Fibroblast of skin of left quadriceps (primary cell): ENCODE data around the gene FBXL14.
"Not testable (repeated sequence)": the region's sequence is repeated elsewhere in the genome, so short reads cannot be mapped to it uniquely, and the experiment has no call there.

ENCODE experiments used
- DNase-seq, 2 experiments: peaks; one replicate each; pipeline ENCODE4 v3.0.0-alpha.2; 2013; ENCODE audit warnings: low read depth in 2 of 2

FBXL14 gene

DNA sequence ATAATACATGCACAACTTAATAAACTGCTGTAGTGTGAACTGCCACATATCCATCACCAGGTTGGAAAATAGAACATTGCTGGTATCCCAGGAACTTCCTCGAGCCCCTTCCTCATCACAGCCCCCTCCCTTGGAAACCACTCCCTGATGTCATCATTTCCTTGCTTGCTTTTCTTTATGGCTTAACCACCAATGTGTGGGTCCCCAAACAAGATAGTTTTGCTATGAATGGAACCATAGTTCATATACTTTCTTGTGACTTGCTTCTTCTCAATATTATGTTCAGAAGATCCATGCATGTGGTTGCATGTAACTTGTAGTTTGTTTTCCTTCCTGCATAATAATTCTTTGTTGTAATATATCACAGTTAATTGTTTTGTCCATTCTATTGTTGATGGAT lies 25.7 kb upstream of the FBXL14 start:
- DNase-seq = no peak

DNA sequence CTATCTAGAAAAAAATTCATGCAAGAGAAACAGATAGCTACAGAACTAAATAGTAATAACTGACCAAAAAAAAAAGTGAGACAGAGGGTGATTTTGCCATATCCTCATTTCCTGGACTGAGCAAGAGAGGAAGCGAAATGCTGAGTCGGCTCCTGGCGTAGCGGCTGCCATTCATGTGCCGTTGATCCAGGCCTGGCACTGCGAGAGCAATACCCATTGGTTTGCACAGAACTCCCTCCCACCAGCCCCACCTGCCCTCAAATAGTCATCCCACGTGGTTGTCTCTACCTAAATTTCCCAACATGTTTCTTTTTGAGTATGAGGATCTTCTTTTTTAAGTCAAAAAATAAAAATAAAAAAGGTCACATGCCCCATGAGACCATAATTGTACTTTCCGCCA lies 25.2 kb upstream of the FBXL14 start:
- DNase-seq = no peak

DNA sequence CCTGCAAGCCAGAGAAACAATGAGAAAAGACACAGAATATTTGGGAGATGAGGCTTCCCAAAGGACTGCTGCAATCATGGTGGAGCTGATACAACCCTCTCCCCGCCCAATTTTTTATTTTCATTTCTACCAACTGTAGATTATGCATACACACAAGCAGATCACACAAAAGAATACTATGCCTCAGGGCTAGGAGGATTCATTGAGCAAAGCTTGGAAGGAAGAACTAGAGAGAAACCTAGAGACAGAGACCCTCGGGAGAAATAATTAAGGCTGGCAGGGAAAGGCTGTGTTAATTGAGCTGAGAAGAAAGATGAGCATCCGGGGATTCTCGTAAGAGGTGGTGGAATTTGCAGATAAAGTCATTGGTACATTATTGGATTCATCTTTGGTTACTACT lies 24.8 kb upstream of the FBXL14 start:
- DNase-seq = no peak

DNA sequence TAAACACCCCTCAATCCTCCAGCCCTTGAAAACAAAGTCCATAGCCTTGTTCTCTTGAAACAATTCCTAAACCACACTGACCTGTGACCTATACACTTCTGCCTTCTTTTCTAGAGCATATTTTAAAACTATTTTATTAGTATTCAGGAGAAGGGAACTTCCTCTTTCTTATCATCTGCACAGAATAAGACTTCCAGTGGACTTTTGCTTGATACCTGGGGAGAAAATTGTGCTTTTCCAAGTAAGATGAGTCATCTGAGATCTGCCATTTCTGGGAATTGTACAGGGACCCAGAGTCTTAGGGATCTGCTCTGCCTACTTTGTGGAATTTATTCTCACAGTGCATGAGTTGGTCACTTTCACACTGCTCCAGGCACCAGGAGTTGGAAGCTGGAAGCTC lies 24.1 kb upstream of the FBXL14 start:
- DNase-seq = no peak

DNA sequence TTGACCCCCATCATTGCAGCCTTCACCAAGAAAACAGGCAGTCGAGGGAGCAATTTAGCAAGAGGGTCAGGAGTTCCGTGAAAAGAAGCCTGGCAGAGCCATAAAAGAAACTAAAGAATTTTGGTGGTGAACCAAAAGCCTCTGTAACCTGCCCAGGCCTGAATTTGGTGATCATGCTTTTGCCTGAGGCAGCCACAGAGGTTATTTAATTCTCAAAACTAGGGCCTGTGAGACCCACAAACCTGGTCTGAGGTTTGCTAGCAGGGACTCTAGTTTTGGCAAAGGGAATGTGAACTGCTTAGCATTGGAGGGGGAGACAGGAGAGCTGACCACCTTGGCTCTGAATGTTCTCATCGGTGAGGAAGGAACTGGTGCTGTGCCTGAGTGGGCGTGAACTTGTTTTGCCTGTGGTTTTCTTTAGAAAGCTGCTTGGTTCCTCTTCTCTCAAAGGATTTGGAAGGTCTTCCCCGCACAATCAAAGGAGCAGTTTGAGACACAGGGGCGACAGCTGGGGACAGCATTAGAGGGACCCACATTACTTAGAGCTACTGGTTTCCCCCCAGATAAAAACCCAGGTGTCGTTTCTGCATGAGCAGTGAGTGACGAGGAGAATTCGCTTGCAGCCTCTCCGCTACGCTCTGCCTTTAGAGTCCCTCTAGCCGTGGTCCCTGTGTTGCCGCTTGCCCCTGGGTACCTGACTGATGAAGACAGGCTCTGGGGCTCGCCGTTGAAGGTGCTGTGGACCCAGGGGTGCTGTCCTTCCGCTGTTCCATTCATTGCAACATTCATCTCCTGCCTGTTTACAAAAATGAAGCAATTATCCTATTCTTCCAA lies 22.1 kb upstream of the FBXL14 start:
- DNase-seq = no peak

DNA sequence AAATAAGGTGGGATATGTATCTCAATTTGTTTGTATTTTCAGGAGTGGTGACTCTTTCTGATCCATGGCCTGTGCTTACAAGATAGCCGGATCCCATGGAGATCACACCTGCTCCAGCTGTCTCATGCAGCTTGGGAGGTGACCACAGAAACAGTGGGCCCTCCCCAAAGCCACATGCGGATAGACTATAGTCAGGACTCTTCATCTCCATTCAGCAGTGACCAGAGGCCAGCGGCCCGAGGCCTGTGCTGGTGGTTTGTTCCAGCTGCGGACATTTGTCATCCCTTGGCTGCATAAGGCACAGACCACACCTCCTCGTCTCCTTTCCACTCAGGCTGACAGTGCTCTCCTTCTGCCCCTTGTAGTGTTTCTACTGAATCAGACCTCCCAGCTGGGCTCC lies 20.0 kb upstream of the FBXL14 start:
- DNase-seq = no peak

DNA sequence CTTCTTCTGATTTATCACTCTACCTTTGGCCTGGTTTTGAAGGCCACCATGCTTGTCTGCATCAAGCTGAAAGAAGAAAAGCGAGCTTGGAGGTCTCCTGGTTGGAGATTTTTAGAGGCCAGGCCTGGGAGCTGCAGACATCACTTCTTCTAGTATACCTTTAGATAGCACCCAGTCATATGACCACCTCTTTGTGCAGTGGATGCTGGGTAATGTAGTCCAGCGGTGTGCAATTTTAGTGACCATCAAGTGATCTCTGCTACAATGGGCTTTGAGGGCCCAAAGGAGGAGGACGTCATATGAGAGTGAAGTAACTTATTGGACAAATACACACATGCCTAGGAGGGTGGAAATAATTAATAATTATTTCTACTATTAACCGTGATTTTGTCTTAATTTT lies 19.5 kb upstream of the FBXL14 start:
- no peak for DNase-seq

DNA sequence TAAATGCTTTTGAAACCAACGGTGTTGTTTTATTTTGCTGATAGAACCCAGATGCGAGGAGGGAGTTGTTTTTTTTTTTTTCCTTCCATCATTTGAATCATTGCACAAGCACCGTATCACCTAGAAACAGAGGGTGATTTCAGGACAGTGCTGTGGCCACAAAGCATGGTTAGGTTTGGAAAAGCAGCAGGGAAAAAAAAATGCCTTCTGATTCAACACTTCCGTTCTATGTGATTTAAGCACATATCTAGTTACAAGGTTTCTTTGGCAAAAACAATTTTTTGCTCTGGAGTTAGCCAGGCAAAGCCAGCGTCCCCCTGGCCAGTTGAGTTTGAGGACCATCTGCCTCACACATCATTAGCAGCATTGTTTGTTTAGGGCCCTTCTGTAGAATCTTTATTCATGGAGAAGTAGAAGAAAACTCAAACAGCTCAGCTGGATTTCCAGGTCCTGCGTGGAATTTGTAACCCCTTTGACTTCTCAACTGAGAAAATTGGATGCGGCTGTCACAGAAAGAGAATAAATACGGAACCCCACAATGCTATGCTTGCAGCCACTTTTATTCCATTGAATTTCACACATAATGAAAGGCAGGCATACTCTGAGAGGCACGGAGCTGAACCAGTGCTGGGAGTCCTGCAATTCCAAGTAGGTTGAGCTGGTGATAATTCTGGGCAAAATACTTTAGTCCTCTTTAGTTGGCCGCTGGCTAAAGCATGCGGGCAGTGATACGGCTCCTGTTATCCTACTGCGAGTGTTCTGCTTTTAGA lies 17.6 kb upstream of the FBXL14 start:
- peak; percentile 90 to 92 for DNase-seq

DNA sequence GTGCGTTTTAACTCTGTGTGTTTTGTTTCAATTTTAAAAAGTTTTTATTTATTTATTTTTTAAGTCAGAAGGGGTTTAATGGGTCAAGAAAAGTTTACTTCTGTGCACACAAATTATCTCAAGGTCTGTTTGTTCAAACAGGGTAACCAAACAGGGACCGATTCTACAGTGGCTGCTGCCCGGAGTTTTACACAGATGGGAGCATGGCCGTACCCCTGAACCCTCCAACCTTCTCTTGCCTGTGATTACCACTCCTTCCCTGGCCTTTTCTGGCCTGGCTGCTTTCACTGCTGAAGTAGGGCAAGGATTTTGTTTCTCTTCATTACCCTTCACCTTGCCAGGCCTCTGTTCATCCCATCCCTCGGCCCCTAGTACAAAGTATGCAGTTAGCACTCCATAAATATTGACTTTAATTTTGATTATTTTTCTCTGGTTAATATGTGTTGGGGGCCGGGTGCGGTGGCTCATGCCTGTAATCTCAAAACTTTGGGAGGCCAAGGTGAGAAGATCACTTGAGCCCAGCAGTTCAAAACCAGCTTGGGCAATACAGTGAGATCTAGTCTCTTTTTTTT lies 15.8 kb upstream of the FBXL14 start:
- no peak for DNase-seq

DNA sequence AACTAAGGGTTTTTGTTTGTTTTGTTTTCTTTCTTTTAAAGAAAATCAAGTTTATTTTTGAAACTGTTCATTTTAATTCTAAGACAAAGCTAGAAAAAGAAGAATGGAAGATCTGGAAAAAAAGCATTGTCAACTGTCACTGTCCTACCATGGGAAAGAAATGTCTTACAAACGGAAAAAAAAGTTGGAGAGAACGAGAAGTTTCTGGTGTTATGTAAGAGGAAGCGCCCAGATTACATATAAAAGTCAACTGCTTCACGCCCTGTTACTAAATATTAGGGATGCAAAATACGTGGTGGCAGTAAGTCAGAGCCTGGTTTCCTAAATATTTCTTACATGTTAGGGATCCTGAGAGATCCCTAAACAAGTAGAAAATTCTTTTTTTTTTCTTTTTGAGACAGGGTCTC lies 14.3 kb upstream of the FBXL14 start:
- no peak for DNase-seq

DNA sequence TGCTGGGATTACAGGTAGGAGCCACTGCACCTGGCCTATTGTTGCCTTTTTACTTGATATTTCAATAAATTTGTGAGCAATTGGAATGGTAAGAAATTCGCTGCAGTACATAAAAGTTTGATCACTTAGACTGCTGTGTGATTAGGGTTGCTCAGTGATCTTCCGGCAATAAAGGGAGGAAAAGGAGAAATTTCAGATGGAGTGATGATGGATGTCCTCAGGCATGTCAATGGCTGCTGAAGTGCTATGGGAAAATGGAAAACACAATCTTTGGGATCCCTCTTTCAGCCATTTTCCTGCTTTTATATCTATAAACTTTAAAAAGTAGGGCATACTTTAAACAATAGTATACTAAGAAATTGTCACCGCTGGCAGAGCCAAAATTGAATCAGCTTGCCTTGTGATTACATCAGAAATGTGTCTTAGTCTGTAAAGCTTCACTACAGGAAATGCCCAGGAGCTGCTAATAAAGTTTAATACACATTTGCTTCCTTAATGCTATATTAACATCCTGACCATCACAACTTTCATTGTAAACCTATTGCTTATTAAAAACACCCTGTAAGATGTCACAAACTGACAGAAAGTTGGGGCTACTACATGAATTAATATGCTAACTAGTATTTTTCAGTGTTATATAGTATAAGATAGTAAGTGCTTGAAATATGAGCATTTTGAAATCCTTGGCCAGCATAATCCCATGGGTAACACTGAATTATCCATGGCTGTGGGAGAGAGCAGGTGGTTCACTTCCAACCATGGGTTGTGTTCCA lies 13.7 kb upstream of the FBXL14 start:
- DNase-seq = no peak

DNA sequence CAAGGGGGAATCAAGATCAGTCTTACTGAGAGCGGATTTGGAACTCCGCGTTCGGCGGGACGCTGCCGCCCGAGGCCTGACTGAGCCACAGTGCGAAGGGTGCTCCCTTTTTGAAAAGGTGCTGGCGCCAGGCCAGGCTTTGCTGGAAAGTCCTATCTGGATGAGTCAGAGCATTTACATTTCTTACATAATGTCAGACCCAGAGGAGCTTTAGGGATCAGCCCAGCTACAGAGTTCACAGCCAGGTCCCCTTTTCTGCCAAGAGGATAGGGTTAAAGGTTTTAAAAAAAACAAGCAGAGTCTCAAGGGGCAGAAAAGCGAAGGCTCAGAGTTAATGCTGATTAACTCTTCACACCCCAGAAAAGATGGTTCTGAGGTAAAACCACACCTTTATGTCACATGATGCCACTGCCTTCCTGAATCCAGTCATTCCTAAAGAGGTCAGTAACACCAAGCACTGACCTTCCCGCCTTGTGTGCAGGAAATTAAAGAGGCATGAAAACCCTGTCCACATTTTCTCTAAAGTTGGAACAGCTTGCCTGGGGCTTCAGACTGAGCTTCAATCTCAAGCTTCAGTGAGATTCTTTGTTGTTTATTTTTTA lies 11.7 kb upstream of the FBXL14 start:
- DNase-seq = peak; percentile 71 to 73

DNA sequence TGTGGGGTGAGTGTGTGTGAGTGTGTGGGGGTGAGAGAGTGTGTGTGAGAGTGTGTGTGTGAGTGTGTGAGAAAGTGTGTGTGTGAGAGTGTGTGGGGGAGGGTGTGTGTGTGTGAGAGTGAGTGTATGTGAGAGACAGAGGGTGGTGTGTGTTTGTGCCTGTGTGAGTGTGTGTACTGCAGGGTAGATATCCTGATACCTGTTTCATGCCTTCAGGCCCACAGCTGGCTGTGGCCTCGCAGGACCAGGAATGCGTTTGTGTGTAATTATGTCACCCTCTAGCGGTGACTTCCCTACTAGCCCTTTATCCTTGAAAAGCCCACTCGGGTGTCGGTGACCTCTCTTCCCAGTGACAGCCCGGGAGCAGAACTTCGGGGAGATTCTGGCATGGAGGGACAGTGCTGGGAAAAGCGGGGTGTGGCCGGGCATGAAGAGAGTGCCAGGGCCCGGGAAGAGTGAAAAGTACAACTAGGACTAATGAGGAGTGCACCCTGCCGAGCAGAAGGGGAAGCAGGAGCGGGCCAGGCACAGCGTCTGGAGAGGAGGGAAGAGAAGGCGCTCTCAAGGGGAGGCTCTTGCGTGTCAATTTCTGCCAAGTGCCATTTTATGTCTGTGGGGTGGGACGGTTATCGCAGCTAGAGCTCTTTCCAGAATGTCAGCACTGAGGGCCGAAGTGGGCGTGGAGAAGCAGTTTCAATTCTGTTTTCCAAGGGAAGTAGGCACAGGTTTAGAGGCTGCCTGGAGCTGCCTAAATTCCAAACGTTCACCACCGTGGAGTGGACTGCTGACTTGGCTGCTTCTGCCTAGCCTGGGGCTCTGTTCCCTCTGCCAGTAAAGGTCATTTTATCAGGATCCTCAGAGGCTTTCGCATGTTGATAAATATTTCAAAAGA lies 11.0 kb upstream of the FBXL14 start:
- peak; percentile 65 to 68 for DNase-seq

DNA sequence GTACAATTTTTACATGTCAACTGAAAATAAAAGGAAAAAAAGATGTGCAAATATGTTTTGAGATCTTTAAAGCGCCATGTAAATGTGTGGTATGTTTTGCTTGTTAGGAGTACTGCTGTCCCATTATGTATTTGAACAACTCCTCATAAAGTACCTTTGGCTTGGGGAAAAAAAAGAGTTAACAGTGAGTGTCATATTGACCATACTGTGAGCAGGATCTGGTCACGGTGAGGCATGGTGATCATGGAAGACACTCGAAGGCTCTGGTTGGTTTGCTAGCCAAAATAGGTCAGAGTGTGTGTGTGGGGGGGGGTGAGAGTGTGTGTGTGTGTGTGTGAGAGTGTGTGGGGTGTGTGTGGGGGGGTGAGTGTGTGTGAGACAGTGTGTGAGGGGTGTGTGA lies 10.1 kb upstream of the FBXL14 start:
- no peak for DNase-seq

DNA sequence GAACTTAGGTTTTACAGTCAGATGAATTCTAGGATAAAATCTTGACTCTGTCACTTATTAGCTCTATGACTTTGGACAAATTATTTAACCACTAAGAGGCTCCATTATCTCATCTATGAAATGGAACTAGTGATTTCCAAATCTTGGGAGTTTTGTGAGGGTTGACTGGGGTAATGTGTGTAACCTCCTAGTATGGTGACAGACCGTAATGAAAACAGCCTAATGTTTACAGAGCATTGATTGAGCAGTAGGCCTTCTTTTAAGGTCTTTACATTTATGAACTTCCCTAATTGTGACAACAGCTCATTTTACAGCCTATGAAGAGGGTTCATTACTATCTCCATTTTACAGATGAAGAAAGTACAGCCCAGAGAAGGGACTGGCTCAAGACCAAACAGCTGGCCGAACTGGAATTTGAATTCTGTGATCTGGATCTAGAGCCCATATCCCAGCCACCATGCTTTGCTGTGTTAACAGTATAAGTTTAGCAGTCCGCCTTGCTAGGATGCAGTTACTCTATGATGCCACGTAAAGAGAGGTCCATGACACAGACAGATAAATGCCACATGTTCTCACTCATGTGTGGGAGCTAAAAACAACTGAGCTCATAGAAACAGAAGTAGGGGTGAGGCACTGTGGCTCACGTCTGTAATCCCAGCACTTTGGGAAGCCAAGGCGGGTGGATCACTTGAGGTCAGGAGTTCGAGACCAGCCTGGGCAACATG lies 9.1 kb upstream of the FBXL14 start:
- no peak for DNase-seq

DNA sequence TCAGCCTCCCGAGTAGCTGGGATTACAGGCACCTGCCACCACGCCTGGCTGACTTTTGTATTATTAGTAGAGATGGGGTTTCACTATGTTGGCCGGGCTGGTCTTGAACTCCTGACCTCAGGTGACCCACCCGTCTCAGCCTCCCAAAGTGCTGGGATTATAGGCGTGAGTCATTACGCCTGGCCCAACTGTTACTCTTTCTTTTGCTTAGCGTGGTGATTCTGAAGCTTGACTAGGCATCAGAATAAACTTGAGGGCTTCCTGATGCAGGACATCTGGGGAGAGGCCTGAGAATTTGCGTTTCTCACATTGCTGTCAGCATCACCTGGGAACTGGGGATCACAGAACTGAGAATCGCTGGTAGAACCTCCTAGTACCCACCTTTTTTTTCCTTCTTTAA lies 8.3 kb upstream of the FBXL14 start:
- DNase-seq = not testable (repeated sequence)

DNA sequence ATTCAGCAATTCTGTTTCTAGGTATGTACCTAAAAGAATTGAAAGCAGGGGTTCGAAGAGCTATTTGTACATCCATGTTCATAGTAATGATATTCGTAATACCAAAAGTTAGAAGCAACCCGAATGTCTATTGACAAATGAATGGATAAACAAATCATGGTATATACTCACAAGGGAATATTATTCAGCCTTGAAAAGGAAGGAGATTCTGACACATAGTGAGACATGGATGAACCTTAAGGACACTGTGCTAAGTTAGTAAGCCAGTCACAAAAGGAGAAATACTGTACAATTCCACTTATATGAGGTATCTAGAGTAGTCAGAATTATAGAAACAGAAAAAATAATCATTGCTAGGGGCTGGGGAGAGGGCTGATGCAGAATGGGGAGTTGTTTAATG lies 4.4 kb upstream of the FBXL14 start:
- DNase-seq = no peak

DNA sequence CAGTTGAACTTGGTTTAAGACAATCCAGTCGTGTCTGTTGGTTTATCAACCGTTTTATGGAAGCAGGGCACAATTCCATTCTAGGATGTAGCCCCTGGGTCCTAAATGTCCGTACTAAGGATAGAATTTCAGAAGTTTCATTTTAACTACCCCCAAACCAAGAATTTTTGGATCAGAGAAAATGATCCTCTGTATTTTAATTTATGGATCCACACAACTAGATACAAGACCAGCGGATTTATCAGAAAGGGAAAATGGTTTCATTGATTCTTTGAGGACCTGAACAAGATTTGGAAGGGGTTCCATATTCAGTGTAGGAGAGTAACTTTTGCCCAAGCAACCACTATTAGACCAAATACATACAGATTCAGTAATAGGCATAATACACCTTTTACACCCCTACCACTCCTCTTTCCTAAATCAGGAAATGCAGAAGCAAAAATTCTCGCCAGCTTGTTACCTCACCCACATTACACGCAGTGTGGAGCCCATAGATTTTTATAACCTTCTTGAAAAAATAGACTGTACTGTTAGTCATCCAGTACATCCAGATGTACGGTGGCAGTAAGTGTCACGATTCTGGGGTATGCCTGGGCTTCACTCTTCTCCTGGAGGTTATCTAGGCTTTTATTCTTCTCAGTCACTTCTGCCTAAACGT lies 1.4 kb upstream of the FBXL14 start:
- DNase-seq = no peak

DNA sequence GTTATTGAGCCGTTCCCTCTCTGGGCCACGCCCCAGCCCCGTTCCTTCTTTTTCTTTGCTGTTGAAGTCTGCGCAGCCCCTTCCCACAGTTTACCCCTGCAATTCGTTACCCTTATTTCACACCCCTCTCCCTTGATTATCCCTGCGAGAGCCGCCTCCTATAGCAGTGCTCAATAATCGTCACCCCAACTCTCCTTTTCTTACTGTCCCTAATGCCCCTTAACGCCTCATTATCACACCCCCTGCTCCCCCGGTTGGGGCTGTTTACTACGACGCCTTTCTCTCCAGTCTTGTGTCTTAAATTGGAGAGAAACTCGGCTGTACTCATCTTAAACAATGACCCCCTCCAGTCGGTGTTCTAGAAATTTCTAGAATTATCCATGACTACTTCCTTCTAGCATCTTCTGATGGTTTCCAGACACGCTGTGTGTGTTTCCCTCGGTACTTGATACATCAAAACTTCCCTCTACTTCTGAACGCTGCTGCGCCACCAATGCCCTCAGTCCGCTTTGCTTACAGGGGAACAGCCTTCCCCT lies 713 bp upstream of the FBXL14 start:
- DNase-seq = no peak

DNA sequence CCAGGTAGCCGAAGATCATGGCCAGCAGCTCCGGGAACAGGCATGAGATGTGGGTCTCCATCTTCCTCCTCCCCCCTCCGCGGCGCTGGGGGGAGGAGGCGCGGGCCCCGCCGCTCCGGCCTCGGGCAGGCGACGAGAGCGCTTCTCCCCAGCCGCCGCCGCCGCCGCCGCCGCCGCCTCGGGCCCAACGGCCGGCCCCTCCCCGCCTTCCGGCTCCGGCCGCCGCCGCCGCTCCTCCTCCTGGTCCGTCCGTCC lies 448 bp downstream of the FBXL14 start:
- DNase-seq = no peak
